H1 (cell line): ENCODE data around the gene MUC5AC. TPM values are rescaled to one million over a fixed set of nuclear protein-coding genes. Genes with fewer than 3 reads are reported as not detected.

Experiments used
- CTCF ChIA-PET: fragments of 300-600 bp; sonication (Branson Sonifier 250); formaldehyde crosslinking; loops from one replicate; lab custom pipeline; 2021; ENCODE audit not compliant: partially characterized antibody; lab: Charles Lee
- POLR2A ChIA-PET: fragments of 300-600 bp; sonication (Branson Sonifier 250); formaldehyde crosslinking; loops from one replicate; lab custom pipeline; 2021; ENCODE audit warnings: inconsistent platforms; ENCODE audit not compliant: partially characterized antibody; lab: Charles Lee
- DNase-seq, 2 experiments: peaks; one replicate each; pipeline versions ENCODE4 v3.0.0 to v3.0.0-alpha.2; 2010 to 2022; ENCODE audit warnings: low spot score in 2 of 2, low read depth in 1 of 2, mixed read lengths in 1 of 2
- FAIRE-seq: peaks from 2 replicates; lab custom pipeline; 2011; peaks lifted over from hg19 to GRCh38; lab: Jason Lieb, UNC
- H2AFZ ChIP-seq: 2 replicates; pipeline ENCODE4 v1.8.1; 2012; ENCODE audit warnings: low read length, inconsistent platforms
- H2AK5ac ChIP-seq: 2 replicates; pipeline ENCODE4 v1.6.1; 2013; ENCODE audit warnings: low read depth, low read length
- H2BK120ac ChIP-seq: replicated peaks from 2 replicates; pipeline ENCODE3; 2013; ENCODE audit warnings: low read depth, low read length, inconsistent platforms
- H2BK12ac ChIP-seq: 2 replicates; pipeline ENCODE4 v1.6.1; 2013; ENCODE audit warnings: low read depth, low read length
- H2BK15ac ChIP-seq: 2 replicates; pipeline ENCODE4 v1.6.1; 2013; ENCODE audit warnings: low read length
- H2BK20ac ChIP-seq: 2 replicates; pipeline ENCODE4 v1.6.1; 2013; ENCODE audit warnings: low read length
- H2BK5ac ChIP-seq: 2 replicates; pipeline ENCODE4 v1.6.1; 2013; ENCODE audit warnings: low read depth, low read length
- H3K14ac ChIP-seq: 2 replicates; pipeline ENCODE4 v1.6.1; 2013; ENCODE audit warnings: inconsistent platforms; ENCODE audit not compliant: insufficient read length
- H3K18ac ChIP-seq: 2 replicates; pipeline ENCODE4 v1.6.1; 2013; ENCODE audit warnings: low read length; ENCODE audit errors: extremely low read depth
- H3K23ac ChIP-seq: 2 replicates; pipeline ENCODE4 v1.6.1; 2013; ENCODE audit warnings: inconsistent platforms; ENCODE audit not compliant: insufficient read length
- H3K23me2 ChIP-seq: 2 replicates; pipeline ENCODE4 v1.6.1; 2013; ENCODE audit warnings: low read depth, low read length
- H3K27ac ChIP-seq: 2 replicates; pipeline ENCODE4 v1.6.1; 2011; ENCODE audit warnings: low read depth, low read length, inconsistent platforms
- H3K27me3 ChIP-seq, 4 experiments: replicated peaks in 1 of 4; 1 replicate in 1 of 4; 2 replicates in 3 of 4; pipeline versions ENCODE4 v1.6.1 to v1.8.1; 2011 to 2013; ENCODE audit warnings: low read length in 3 of 4, mild to moderate bottlenecking in 3 of 4, inconsistent platforms in 2 of 4, mixed read lengths in 2 of 4, moderate library complexity in 1 of 4; ENCODE audit not compliant: control insufficient read depth in 3 of 4, insufficient read depth in 3 of 4; ENCODE audit errors: extremely low read depth in 1 of 4
- H3K36me3 ChIP-seq, 4 experiments: 2 replicates each; pipeline versions ENCODE4 v1.6.1 to v1.8.1; 2011 to 2013; ENCODE audit warnings: mild to moderate bottlenecking in 4 of 4, low read length in 3 of 4, moderate library complexity in 2 of 4, control low read depth in 1 of 4, inconsistent platforms in 1 of 4; ENCODE audit not compliant: insufficient read depth in 4 of 4, control insufficient read depth in 2 of 4
- H3K4ac ChIP-seq: replicated peaks from 2 replicates; pipeline ENCODE3; 2013; ENCODE audit warnings: low read length, low read depth, mixed read lengths, inconsistent platforms; ENCODE audit not compliant: insufficient read length
- H3K4me1 ChIP-seq, 4 experiments: replicated peaks in 1 of 4; 1 replicate in 1 of 4; 2 replicates in 3 of 4; pipeline versions ENCODE4 v1.6.1 to v1.8.1; 2011 to 2013; ENCODE audit warnings: low read length in 3 of 4, inconsistent platforms in 2 of 4, mixed read lengths in 1 of 4; ENCODE audit not compliant: insufficient read depth in 4 of 4, control insufficient read depth in 3 of 4
- H3K4me2 ChIP-seq, 2 experiments: 2 replicates each; pipeline versions ENCODE4 v1.6.1 to v1.8.1; 2011 to 2013; ENCODE audit warnings: low read depth in 2 of 2, low read length in 2 of 2, control low read depth in 1 of 2, inconsistent platforms in 1 of 2, mild to moderate bottlenecking in 1 of 2; ENCODE audit not compliant: insufficient read depth in 1 of 2
- H3K4me3 ChIP-seq, 4 experiments: fragments of 200-600, 300-600 bp in 1 of 4; sonication (generic), shearing (Covaris generic), sonication (Bioruptor Twin) in 1 of 4; 2 replicates each; pipeline versions ENCODE4 v1.5.1 to v1.8.1; 2011 to 2016; ENCODE audit warnings: low read length in 4 of 4, low read depth in 3 of 4, control low read depth in 2 of 4, inconsistent platforms in 2 of 4, mild to moderate bottlenecking in 2 of 4, mixed read lengths in 1 of 4, moderate library complexity in 1 of 4; ENCODE audit not compliant: insufficient read depth in 2 of 4; ENCODE audit errors: extremely low read depth in 1 of 4
- H3K56ac ChIP-seq: replicated peaks from 2 replicates; pipeline ENCODE3; 2013; ENCODE audit warnings: low read depth, mild to moderate bottlenecking, mixed read lengths, low read length, inconsistent platforms; ENCODE audit not compliant: insufficient read length
- H3K79me1 ChIP-seq: 2 replicates; pipeline ENCODE4 v1.6.1; 2013; ENCODE audit warnings: low read depth, low read length, control low read depth
- H3K79me2 ChIP-seq, 2 experiments: 2 replicates each; pipeline versions ENCODE4 v1.6.1 to v1.8.1; 2012 to 2013; ENCODE audit warnings: low read length in 2 of 2, mild to moderate bottlenecking in 2 of 2, inconsistent platforms in 1 of 2; ENCODE audit not compliant: insufficient read depth in 2 of 2, control insufficient read depth in 1 of 2
- H3K9ac ChIP-seq, 4 experiments: replicated peaks in 1 of 4; 1 replicate in 1 of 4; 2 replicates in 3 of 4; pipeline versions ENCODE4 v1.6.1 to v1.8.1; 2011 to 2013; ENCODE audit warnings: low read depth in 3 of 4, low read length in 3 of 4, control low read depth in 2 of 4, mild to moderate bottlenecking in 2 of 4, moderate library complexity in 2 of 4, inconsistent platforms in 1 of 4; ENCODE audit errors: extremely low read depth in 1 of 4
- H3K9me3 ChIP-seq, 2 experiments: 2 replicates each; pipeline versions ENCODE4 v1.6.1 to v1.8.1; 2012 to 2013; ENCODE audit warnings: mild to moderate bottlenecking in 2 of 2, moderate library complexity in 2 of 2, control low read depth in 1 of 2, inconsistent platforms in 1 of 2, low read depth in 1 of 2, low read length in 1 of 2, mixed read lengths in 1 of 2; ENCODE audit not compliant: insufficient read depth in 2 of 2
- H4K20me1 ChIP-seq, 2 experiments: replicated peaks in 1 of 2; 2 replicates each; pipeline versions ENCODE3 to v1.8.1; 2011 to 2013; ENCODE audit warnings: inconsistent platforms in 2 of 2, low read length in 2 of 2, mild to moderate bottlenecking in 1 of 2; ENCODE audit not compliant: insufficient read depth in 2 of 2, control insufficient read depth in 1 of 2
- H4K5ac ChIP-seq: 2 replicates; pipeline ENCODE4 v1.6.1; 2013; ENCODE audit warnings: low read length, low read depth, mixed read lengths, inconsistent platforms; ENCODE audit not compliant: insufficient read length
- H4K8ac ChIP-seq: 2 replicates; pipeline ENCODE4 v1.8.0; 2013; ENCODE audit warnings: mild to moderate bottlenecking, moderate library complexity, low read length, inconsistent platforms; ENCODE audit not compliant: insufficient read depth; ENCODE audit errors: extremely low read depth
- H4K91ac ChIP-seq: replicated peaks from 2 replicates; pipeline ENCODE3; 2013; ENCODE audit warnings: low read length, mixed read lengths, inconsistent platforms; ENCODE audit not compliant: insufficient read length
- CREB1 ChIP-seq: IDR thresholded peaks from 2 replicates; pipeline ENCODE4 v1.6.1; 2012; ENCODE audit warnings: inconsistent platforms
- CTCF ChIP-seq, 3 experiments: IDR thresholded peaks; 1 replicate in 2 of 3; 2 replicates in 1 of 3; pipeline versions ENCODE4 v1.5.1 to v1.6.1; 2011; ENCODE audit warnings: low read length in 3 of 3, mild to moderate bottlenecking in 3 of 3, inconsistent platforms in 2 of 3, low read depth in 1 of 3, moderate library complexity in 1 of 3; ENCODE audit not compliant: insufficient read depth in 1 of 3; ENCODE audit errors: control extremely low read depth in 1 of 3
- GABPA ChIP-seq: IDR thresholded peaks from 2 replicates; pipeline ENCODE4 v1.6.1; 2011; ENCODE audit warnings: mild to moderate bottlenecking, low read length, moderate library complexity, borderline replicate concordance; ENCODE audit not compliant: insufficient read depth
- MAFK ChIP-seq: IDR thresholded peaks from 2 replicates; pipeline ENCODE4 v1.6.1; 2012; ENCODE audit warnings: low read depth, mild to moderate bottlenecking, improper control_type of control experiment, low read length
- MAX ChIP-seq: IDR thresholded peaks from 2 replicates; pipeline ENCODE4 v1.6.1; 2012; ENCODE audit warnings: inconsistent platforms
- RAD21 ChIP-seq, 2 experiments: IDR thresholded peaks in 1 of 2; conservative IDR thresholded peaks in 1 of 2; 2 replicates each; pipeline ENCODE4 v1.6.1; 2011; ENCODE audit warnings: low read depth in 2 of 2, low read length in 2 of 2, improper control_type of control experiment in 1 of 2, inconsistent platforms in 1 of 2, mild to moderate bottlenecking in 1 of 2, moderate library complexity in 1 of 2
- TBP ChIP-seq: IDR thresholded peaks from 2 replicates; pipeline ENCODE4 v1.6.1; 2011; ENCODE audit warnings: low read depth, low read length, improper control_type of control experiment
- YY1 ChIP-seq: IDR thresholded peaks from 2 replicates; pipeline ENCODE4 v1.6.1; 2011; ENCODE audit warnings: low read depth, mild to moderate bottlenecking, low read length
- WGBS, 2 experiments: shearing (Covaris generic) in 1 of 2; methylation state at CpG; one replicate each; pipeline versions ENCODE4 v1.1.6 to v1.1.7; 2013 to 2015; ENCODE audit warnings: low lambda C conversion rate in 2 of 2, mixed read lengths in 2 of 2, inconsistent platforms in 1 of 2, low coverage in 1 of 2, missing lambda C conversion rate in 1 of 2; ENCODE audit not compliant: insufficient replicate concordance in 2 of 2, insufficient coverage in 1 of 2, insufficient read length in 1 of 2; ENCODE audit errors: extremely low coverage in 1 of 2, missing lambda C conversion rate in 1 of 2; 5-methylcytosine and 5-hydroxymethylcytosine counted together
- polyA plus RNA-seq, 7 experiments: library from polyadenylated mRNA; depleted of rRNA in 3 of 7; stranded (reverse) in 5 of 7; unstranded in 2 of 7; fragments of >200 nt in 5 of 7; fragments of 200-250 nt in 2 of 7; gene quantifications; 1 replicate in 5 of 7; 2 replicates in 1 of 7; 4 replicates in 1 of 7; pipeline versions ENCODE4 v1.2.1 to v1.2.3, GENCODE V29; 2011 to 2013; ENCODE audit warnings: missing spikeins in 2 of 7, mixed read lengths in 2 of 7
- total RNA-seq: library from RNA; stranded (reverse); fragmentation: NEBNext Ultra II Directional; extraction: Animal tissue kit (Norgen Biotek cat#: 25700); gene quantifications from 2 replicates; pipeline ENCODE4 v1.2.1, GENCODE V29; 2021

MUC5AC gene
- total and polyA plus RNA-seq, 2 of the 8 experiments (the other 6 are each of a cell fraction or from before 2014, with no cell fraction given): not detected

- 48% methylated on average over 25 of the region's 32 CpGs; no CpG with 5 or more reads in 1 of the 2 experiments for WGBS, 2 experiments
- H2BK15ac ChIP-seq: no peak overlapping the region
- H3K18ac ChIP-seq: no peak overlapping the region; the same call in 1 of the 2 replicates
- no peak overlapping the region for H2BK120ac ChIP-seq
- H2AK5ac ChIP-seq: no peak overlapping the region
- H3K79me2 ChIP-seq: no peaks in the 10 kb centered on the region
- no peak overlapping the region for H2BK12ac ChIP-seq
- H3K4me1 ChIP-seq: no peaks in the 10 kb centered on the region; a peak in 1 of 7 replicates
- H2AFZ ChIP-seq: peak overlapping the region; percentile 51; the same call in 1 of the 2 replicates
- H3K9me3 ChIP-seq: peaks cover 0 to 6% of the 10 kb centered on the region in 2 experiments; a peak in 1 of 4 replicates
- POLR2A ChIA-PET: interaction anchor here (1.5 kb wide), 1 partner anchor 148 kb away, joined by 3 read pairs; no protein-coding TSS in a partner anchor
- H3K27me3 ChIP-seq: peaks cover 0 to 2% (median 0%) of the 10 kb centered on the region in 4 experiments; a peak in 1 of 7 replicates
- H3K23ac ChIP-seq: no peak overlapping the region
- no peaks in the 10 kb centered on the region for H3K36me3 ChIP-seq
- H2BK20ac ChIP-seq: no peak overlapping the region
- no peak overlapping the region for H3K4me2 ChIP-seq
- no peak for FAIRE-seq
- no peak overlapping the region for H3K4ac ChIP-seq
- no peak overlapping the region for H3K4me3 ChIP-seq
- H3K9ac ChIP-seq: no peak overlapping the region
- peak; percentile 79 to 94 for DNase-seq
- no peaks in the 10 kb centered on the region for H3K79me1 ChIP-seq
- H3K27ac ChIP-seq: no peak overlapping the region
- no peak overlapping the region for H4K5ac ChIP-seq
- no peaks in the 10 kb centered on the region; the same call in 1 of the 2 replicates for H3K23me2 ChIP-seq
- CTCF ChIA-PET: interaction anchor here (0.9 to 1.3 kb wide), 3 partner anchors 18 to 127 kb away, joined by 3 to 5 read pairs (median 4); no protein-coding TSS in a partner anchor
- H2BK5ac ChIP-seq: no peak overlapping the region
- no peak overlapping the region for H4K91ac ChIP-seq
- no peak overlapping the region for H3K14ac ChIP-seq
- peak overlapping the region; percentile 79 for H4K8ac ChIP-seq
- no peaks in the 10 kb centered on the region for H4K20me1 ChIP-seq
- no peak overlapping the region for H3K56ac ChIP-seq
- TF ChIP-seq RAD21 (IDR thresholded peaks at IDR 0.05 in 1 of 2, conservative IDR thresholded peaks at IDR 0.05 in 1 of 2; ENCODE audit: low read depth in 2 of 2, low read length in 2 of 2) (peak; percentile 86 to 88), MAFK (no peak), GABPA (peak; percentile 85), MAX (peak; percentile 80), CREB1 (0 out of 2 replicates have a peak, but pooled peaks have one; percentile 19), TBP (peak; percentile 64; the same call in 1 of the 2 replicates), CTCF (IDR thresholded peaks at IDR 0.05; ENCODE audit: control extremely low read depth in 1 of 3, insufficient read depth in 1 of 3, low read depth in 1 of 3, low read length in 3 of 3) (peak in 2 of 3 experiments; percentile 94 to 95; a peak in 3 of 4 replicates), YY1 (peak; percentile 61; the same call in 1 of the 2 replicates)
Observed at GRCh38 chr11:1202776-1203504, 45.2 kb downstream of the MUC5AC start.
